ENCODE results near the gene ENTPD1. TPM values are rescaled to one million over a fixed set of nuclear protein-coding genes. Genes with fewer than 3 reads are reported as not detected.

Gene ENTPD1
- total RNA-seq, 1 donor from 2014 or later: 0.95 TPM

GRCh38 chr10:95831076-95831475 is 75.1 kb downstream of the ENTPD1 start:
- H3K27ac Mint-ChIP-seq (ENCODE audit: unreplicated experiment): no peak overlapping the region
- Histone ChIP-seq H2AFZ (ENCODE audit: low read depth, low read length) (no peak overlapping the region), H4K20me1 (ENCODE audit: insufficient read depth, low read length) (no peaks in the 10 kb centered on the region), H3K79me2 (ENCODE audit: insufficient read depth, low read length) (no peaks in the 10 kb centered on the region), H3K9me3 (ENCODE audit: insufficient read depth, low read depth, low read length) (no peaks in the 10 kb centered on the region), H3K4me2 (ENCODE audit: low read length) (no peak overlapping the region), H3K9ac (ENCODE audit: low read length) (no peak overlapping the region), H3K27me3 (ENCODE audit: insufficient read depth, low read length) (no peaks in the 10 kb centered on the region), H3K27ac (ENCODE audit: low read depth, low read length) (no peak overlapping the region), H3K4me3 (ENCODE audit: insufficient read depth, low read depth, low read length) (no peak overlapping the region), H3K4me1 (ENCODE audit: insufficient read depth, low read length) (no peaks in the 10 kb centered on the region), H3K36me3 (ENCODE audit: insufficient read depth, low read length) (no peaks in the 10 kb centered on the region)
- FAIRE-seq (no peak), DNase-seq (ENCODE audit: low read depth) (no peak)
- H3K36me3 Mint-ChIP-seq (ENCODE audit: low read depth, unreplicated experiment): no peaks in the 10 kb centered on the region
- H3K9me3 Mint-ChIP-seq (ENCODE audit: unreplicated experiment): peaks cover 2% of the 10 kb centered on the region
- peaks cover 3% of the 10 kb centered on the region for H3K4me1 Mint-ChIP-seq (ENCODE audit: low read depth, unreplicated experiment)
- H3K4me3 Mint-ChIP-seq (ENCODE audit: unreplicated experiment): no peak overlapping the region
- no peak for TF ChIP-seq EZH2 (IDR thresholded peaks at IDR 0.05; ENCODE audit: insufficient read depth, low read length)
- TF ChIP-seq CTCF (IDR thresholded peaks at IDR 0.05; ENCODE audit: insufficient read depth, low read depth, low read length): no peak
- peaks cover 6% of the 10 kb centered on the region for H3K27me3 Mint-ChIP-seq (ENCODE audit: low read depth, unreplicated experiment)

- no peak for FAIRE-seq
- Histone ChIP-seq H3K27ac (ENCODE audit: low read depth, low read length) (no peak overlapping the region), H3K36me3 (ENCODE audit: insufficient read depth, low read length) (no peaks in the 10 kb centered on the region), H3K4me1 (ENCODE audit: insufficient read depth, low read length) (no peaks in the 10 kb centered on the region), H3K4me3 (ENCODE audit: insufficient read depth, low read depth, low read length) (no peak overlapping the region), H3K79me2 (ENCODE audit: insufficient read depth, low read length) (no peaks in the 10 kb centered on the region), H4K20me1 (ENCODE audit: insufficient read depth, low read length) (no peaks in the 10 kb centered on the region), H3K27me3 (ENCODE audit: insufficient read depth, low read length) (no peaks in the 10 kb centered on the region), H2AFZ (ENCODE audit: low read depth, low read length) (no peak overlapping the region), H3K9ac (ENCODE audit: low read length) (no peak overlapping the region), H3K9me3 (ENCODE audit: insufficient read depth, low read depth, low read length) (no peaks in the 10 kb centered on the region), H3K4me2 (ENCODE audit: low read length) (no peak overlapping the region)
- peaks cover 2% of the 10 kb centered on the region for H3K9me3 Mint-ChIP-seq (ENCODE audit: unreplicated experiment)
- H3K4me1 Mint-ChIP-seq (ENCODE audit: low read depth, unreplicated experiment): peaks cover 3% of the 10 kb centered on the region
- DNase-seq (ENCODE audit: low read depth): no peak
- no peaks in the 10 kb centered on the region for H3K36me3 Mint-ChIP-seq (ENCODE audit: low read depth, unreplicated experiment)
- no peak overlapping the region for H3K27ac Mint-ChIP-seq (ENCODE audit: unreplicated experiment)
- no peak overlapping the region for H3K4me3 Mint-ChIP-seq (ENCODE audit: unreplicated experiment)
- H3K27me3 Mint-ChIP-seq (ENCODE audit: low read depth, unreplicated experiment): peaks cover 6% of the 10 kb centered on the region
- no peak for TF ChIP-seq EZH2 (IDR thresholded peaks at IDR 0.05; ENCODE audit: insufficient read depth, low read length)
These were observed 75.6 kb downstream of the ENTPD1 start for GRCh38 chr10:95831515-95831914.

GRCh38 chr10:95832216-95833041 is 76.5 kb downstream of the ENTPD1 start:
- H3K79me2 ChIP-seq (ENCODE audit: insufficient read depth, low read length): no peaks in the 10 kb centered on the region

More at GRCh38 chr10:95832216-95833041, 76.5 kb downstream of the ENTPD1 start:
- Histone ChIP-seq H3K36me3 (ENCODE audit: insufficient read depth, low read length) (no peaks in the 10 kb centered on the region), H3K27me3 (ENCODE audit: insufficient read depth, low read length) (no peaks in the 10 kb centered on the region), H3K9me3 (ENCODE audit: insufficient read depth, low read depth, low read length) (no peaks in the 10 kb centered on the region), H3K27ac (ENCODE audit: low read depth, low read length) (no peak overlapping the region), H3K4me3 (ENCODE audit: insufficient read depth, low read depth, low read length) (no peak overlapping the region), H4K20me1 (ENCODE audit: insufficient read depth, low read length) (no peaks in the 10 kb centered on the region), H2AFZ (ENCODE audit: low read depth, low read length) (no peak overlapping the region), H3K9ac (ENCODE audit: low read length) (no peak overlapping the region), H3K4me2 (ENCODE audit: low read length) (no peak overlapping the region), H3K4me1 (ENCODE audit: insufficient read depth, low read length) (no peaks in the 10 kb centered on the region)
- Mint-ChIP-seq H3K27ac (ENCODE audit: unreplicated experiment) (no peak overlapping the region), H3K4me1 (ENCODE audit: low read depth, unreplicated experiment) (peaks cover 6% of the 10 kb centered on the region), H3K4me3 (ENCODE audit: unreplicated experiment) (no peak overlapping the region), H3K9me3 (ENCODE audit: unreplicated experiment) (peaks cover 2% of the 10 kb centered on the region), H3K36me3 (ENCODE audit: low read depth, unreplicated experiment) (no peaks in the 10 kb centered on the region), H3K27me3 (ENCODE audit: low read depth, unreplicated experiment) (peaks cover 6% of the 10 kb centered on the region)
- no peak for DNase-seq (ENCODE audit: low read depth)
- TF ChIP-seq CTCF (IDR thresholded peaks at IDR 0.05; ENCODE audit: insufficient read depth, low read depth, low read length) (no peak), EZH2 (IDR thresholded peaks at IDR 0.05; ENCODE audit: insufficient read depth, low read length) (no peak)
- no peak for FAIRE-seq
